ENCODE results near the gene DIAPH3. TPM values are rescaled to one million over a fixed set of nuclear protein-coding genes. Genes with fewer than 3 reads are reported as not detected.
"Not testable (repeated sequence)": the region's sequence is repeated elsewhere in the genome, so short reads cannot be mapped to it uniquely, and the experiment has no call there.

DIAPH3 gene
- total RNA-seq, 3 donors from 2014 or later = 1.3 to 5.7 (median 3.1) TPM

GRCh38 chr13:60075850-60076249, 87.9 kb downstream of the DIAPH3 start:
- Histone ChIP-seq H3K4me1 (ENCODE audit: low read depth) (no peaks in the 10 kb centered on the region), H3K36me3 (ENCODE audit: low read depth) (no peaks in the 10 kb centered on the region), H3K9me3 (no peaks in the 10 kb centered on the region), H3K4me3 (no peak overlapping the region)
- DNase-seq (no peak), ATAC-seq (no peak)
- intact Hi-C loops (cut with DNase I, micrococcal nuclease) = no loop called here
- no peak for TF ChIP-seq CTCF (IDR thresholded peaks at IDR 0.05)

- ATAC-seq (peak; percentile 46), DNase-seq (no peak)
- Histone ChIP-seq H3K4me3 (no peak overlapping the region), H3K4me1 (ENCODE audit: low read depth) (no peaks in the 10 kb centered on the region), H3K9me3 (no peaks in the 10 kb centered on the region), H3K36me3 (ENCODE audit: low read depth) (no peaks in the 10 kb centered on the region)
- no peak for TF ChIP-seq CTCF (IDR thresholded peaks at IDR 0.05)
- intact Hi-C loops (cut with DNase I, micrococcal nuclease) = no loop called here
These were observed 89.3 kb downstream of the DIAPH3 start for GRCh38 chr13:60074397-60074796.

GRCh38 chr13:60066226-60066625, 97.5 kb downstream of the DIAPH3 start:
- no peak for TF ChIP-seq CTCF (IDR thresholded peaks at IDR 0.05)
- intact Hi-C loops (cut with DNase I, micrococcal nuclease) = no loop called here
- no peak for ATAC-seq
- Histone ChIP-seq H3K4me3 (no peak overlapping the region), H3K36me3 (ENCODE audit: low read depth) (no peaks in the 10 kb centered on the region), H3K9me3 (no peaks in the 10 kb centered on the region), H3K4me1 (ENCODE audit: low read depth) (no peaks in the 10 kb centered on the region)
- DNase-seq = no peak

- no peaks in the 10 kb centered on the region for H3K4me1 ChIP-seq (ENCODE audit: low read depth)
- ATAC-seq (no peak), DNase-seq (no peak)
- no peaks in the 10 kb centered on the region for H3K9me3 ChIP-seq
- intact Hi-C loops (cut with DNase I, micrococcal nuclease) = no loop called here
- H3K4me3 ChIP-seq = no peak overlapping the region
- TF ChIP-seq CTCF (IDR thresholded peaks at IDR 0.05) = no peak
- H3K36me3 ChIP-seq (ENCODE audit: low read depth) = no peaks in the 10 kb centered on the region
These were observed 101.2 kb downstream of the DIAPH3 start for GRCh38 chr13:60062502-60062901.

- DNase-seq (no peak), ATAC-seq (no peak)
- intact Hi-C loops (cut with DNase I, micrococcal nuclease) = no loop called here
- H3K4me3 ChIP-seq = no peak overlapping the region
- H3K4me1 ChIP-seq (ENCODE audit: low read depth) = no peaks in the 10 kb centered on the region
- no peak for TF ChIP-seq CTCF (IDR thresholded peaks at IDR 0.05)
- no peaks in the 10 kb centered on the region for H3K9me3 ChIP-seq
- H3K36me3 ChIP-seq (ENCODE audit: low read depth) = no peaks in the 10 kb centered on the region
These were observed 102.0 kb downstream of the DIAPH3 start for GRCh38 chr13:60061737-60062136.

- intact Hi-C loops (cut with DNase I, micrococcal nuclease) = no loop called here
- ATAC-seq = peak; percentile 57
These were observed 111.9 kb downstream of the DIAPH3 start for GRCh38 chr13:60051754-60052285.

GRCh38 chr13:60048353-60048752, 115.4 kb downstream of the DIAPH3 start:
- H3K36me3 ChIP-seq (ENCODE audit: low read depth); DNase-seq; ATAC-seq; H3K4me3 ChIP-seq; H3K4me1 ChIP-seq (ENCODE audit: low read depth); intact Hi-C loops (cut with DNase I, micrococcal nuclease); H3K9me3 ChIP-seq: not testable (repeated sequence)

More at GRCh38 chr13:60051754-60052285, 111.9 kb downstream of the DIAPH3 start:
- H3K4me3 ChIP-seq = no peak overlapping the region
- no peak for TF ChIP-seq CTCF (IDR thresholded peaks at IDR 0.05)
- no peak for DNase-seq
- no peaks in the 10 kb centered on the region for H3K9me3 ChIP-seq
- H3K36me3 ChIP-seq (ENCODE audit: low read depth) = no peaks in the 10 kb centered on the region
- H3K4me1 ChIP-seq (ENCODE audit: low read depth) = no peaks in the 10 kb centered on the region
